H9 (cell line): ENCODE measurements around the gene CNNM2. TPM values are rescaled to one million over a fixed set of nuclear protein-coding genes. Genes with fewer than 3 reads are reported as not detected.

Experiments
- DNase-seq: peaks from one replicate; pipeline ENCODE4 v3.0.0-alpha.2; 2017
- H2AFZ ChIP-seq: one replicate; pipeline ENCODE4 v1.6.1; 2013; ENCODE audit warnings: mild to moderate bottlenecking, low read length, control low read depth, moderate library complexity
- H2AK5ac ChIP-seq: 2 replicates; pipeline ENCODE4 v1.6.1; 2013; ENCODE audit warnings: low read length, control low read depth, mixed read lengths; ENCODE audit not compliant: insufficient read length
- H2BK120ac ChIP-seq: one replicate; pipeline ENCODE4 v1.6.1; 2013; ENCODE audit warnings: low read depth, mild to moderate bottlenecking, low read length, control low read depth, inconsistent platforms; ENCODE audit not compliant: poor library complexity, severe bottlenecking
- H2BK12ac ChIP-seq: 2 replicates; pipeline ENCODE4 v1.6.1; 2013; ENCODE audit warnings: low read length, control low read depth, mixed read lengths, low read depth; ENCODE audit not compliant: insufficient read length
- H2BK15ac ChIP-seq: 2 replicates; pipeline ENCODE4 v1.6.1; 2013; ENCODE audit warnings: low read depth, low read length, control low read depth
- H2BK20ac ChIP-seq: one replicate; pipeline ENCODE4 v1.6.1; 2013; ENCODE audit warnings: low read depth, mild to moderate bottlenecking, low read length, control low read depth, inconsistent platforms; ENCODE audit not compliant: poor library complexity, severe bottlenecking
- H2BK5ac ChIP-seq: 2 replicates; pipeline ENCODE4 v1.6.1; 2013; ENCODE audit warnings: low read length, control low read depth, mixed read lengths; ENCODE audit not compliant: insufficient read length
- H3K14ac ChIP-seq: 2 replicates; pipeline ENCODE4 v1.6.1; 2013; ENCODE audit warnings: low read length, control low read depth; ENCODE audit not compliant: insufficient read depth
- H3K18ac ChIP-seq: 2 replicates; pipeline ENCODE4 v1.6.1; 2013; ENCODE audit warnings: low read depth, mild to moderate bottlenecking, mixed read lengths, low read length, control low read depth; ENCODE audit not compliant: insufficient read length
- H3K23ac ChIP-seq: 2 replicates; pipeline ENCODE4 v1.6.1; 2013; ENCODE audit warnings: low read length, control low read depth, mixed read lengths, low read depth; ENCODE audit not compliant: insufficient read length
- H3K23me2 ChIP-seq: 2 replicates; pipeline ENCODE4 v1.6.1; 2013; ENCODE audit warnings: low read depth, mild to moderate bottlenecking, mixed read lengths, low read length, control low read depth; ENCODE audit not compliant: insufficient read length, poor library complexity, severe bottlenecking
- H3K27ac ChIP-seq: 2 replicates; pipeline ENCODE4 v1.5.1; 2013; ENCODE audit warnings: low read length, control low read depth, mixed read lengths, low read depth; ENCODE audit not compliant: insufficient read length
- H3K27me3 ChIP-seq: 2 replicates; pipeline ENCODE4 v1.6.1; 2013; ENCODE audit warnings: low read length, control low read depth, inconsistent platforms; ENCODE audit not compliant: insufficient read depth
- H3K4ac ChIP-seq: 2 replicates; pipeline ENCODE4 v1.6.1; 2013; ENCODE audit warnings: low read depth, mild to moderate bottlenecking, control low read depth, inconsistent platforms, low read length, moderate library complexity
- H3K4me1 ChIP-seq: 2 replicates; pipeline ENCODE4 v1.6.1; 2013; ENCODE audit warnings: low read length, control low read depth, inconsistent platforms; ENCODE audit not compliant: insufficient read depth
- H3K4me2 ChIP-seq: 2 replicates; pipeline ENCODE4 v1.6.1; 2013; ENCODE audit warnings: low read length, control low read depth, mixed read lengths; ENCODE audit not compliant: insufficient read length, insufficient read depth
- H3K56ac ChIP-seq: 2 replicates; pipeline ENCODE4 v1.6.1; 2013; ENCODE audit warnings: low read depth, mild to moderate bottlenecking, mixed read lengths, low read length, control low read depth; ENCODE audit not compliant: insufficient read length
- H3K79me1 ChIP-seq: 2 replicates; pipeline ENCODE4 v1.6.1; 2013; ENCODE audit warnings: low read depth, mild to moderate bottlenecking, moderate library complexity, low read length, control low read depth, inconsistent platforms; ENCODE audit not compliant: insufficient read depth, poor library complexity, severe bottlenecking
- H3K79me2 ChIP-seq: 2 replicates; pipeline ENCODE4 v1.6.1; 2013; ENCODE audit warnings: low read length, control low read depth, inconsistent platforms; ENCODE audit not compliant: insufficient read depth
- H3K9ac ChIP-seq: 2 replicates; pipeline ENCODE4 v1.6.1; 2013; ENCODE audit warnings: low read length, control low read depth, mixed read lengths; ENCODE audit not compliant: insufficient read length; ENCODE audit errors: extremely low read depth
- H3K9me3 ChIP-seq: one replicate; pipeline ENCODE4 v1.6.1; 2013; ENCODE audit warnings: low read depth, low read length, inconsistent platforms; ENCODE audit not compliant: control insufficient read depth
- H3T11ph ChIP-seq: one replicate; pipeline ENCODE4 v1.6.1; 2013; ENCODE audit warnings: mild to moderate bottlenecking, low read length, control low read depth, inconsistent platforms
- H4K20me1 ChIP-seq: one replicate; pipeline ENCODE4 v1.6.1; 2013; ENCODE audit not compliant: control insufficient read depth, insufficient read length, insufficient read depth
- H4K5ac ChIP-seq: 2 replicates; pipeline ENCODE4 v1.6.1; 2013; ENCODE audit warnings: low read depth, mild to moderate bottlenecking, mixed read lengths, low read length, control low read depth; ENCODE audit not compliant: insufficient read length
- H4K8ac ChIP-seq: replicated peaks from 2 replicates; pipeline ENCODE4 v1.6.1; 2013; ENCODE audit warnings: low read length, control low read depth, mixed read lengths, low read depth; ENCODE audit not compliant: insufficient read length
- H4K91ac ChIP-seq: 2 replicates; pipeline ENCODE4 v1.6.1; 2013; ENCODE audit warnings: low read depth, mild to moderate bottlenecking, moderate library complexity, mixed read lengths, low read length, control low read depth; ENCODE audit not compliant: insufficient read length
- H3K27ac Mint-ChIP-seq, 3 experiments: 2 replicates in 2 of 3; 3 replicates in 1 of 3; pipeline ENCODE4 v1.8.0; 2020 to 2021; ENCODE audit warnings: mixed read lengths in 3 of 3, mild to moderate bottlenecking in 1 of 3, moderate library complexity in 1 of 3
- H3K27me3 Mint-ChIP-seq: 2 replicates; pipeline ENCODE4 v1.8.0; 2021; ENCODE audit warnings: low read depth, mild to moderate bottlenecking, moderate library complexity, mixed read lengths
- H3K36me3 Mint-ChIP-seq, 3 experiments: 2 replicates in 2 of 3; 3 replicates in 1 of 3; pipeline ENCODE4 v1.8.0; 2020 to 2021; ENCODE audit warnings: low read depth in 3 of 3, mixed read lengths in 3 of 3; ENCODE audit not compliant: insufficient read depth in 1 of 3
- H3K4me1 Mint-ChIP-seq, 2 experiments: 2 replicates each; pipeline ENCODE4 v1.8.0; 2020; ENCODE audit warnings: mixed read lengths in 2 of 2
- H3K4me3 Mint-ChIP-seq, 2 experiments: 2 replicates in 1 of 2; 3 replicates in 1 of 2; pipeline ENCODE4 v1.8.0; 2020 to 2021; ENCODE audit warnings: mild to moderate bottlenecking in 2 of 2, mixed read lengths in 2 of 2, moderate library complexity in 1 of 2
- H3K9me3 Mint-ChIP-seq, 2 experiments: 2 replicates in 1 of 2; 3 replicates in 1 of 2; pipeline ENCODE4 v1.8.0; 2020; ENCODE audit warnings: mild to moderate bottlenecking in 2 of 2, mixed read lengths in 2 of 2, moderate library complexity in 1 of 2
- WGBS: extraction: QIAGEN DNeasy Blood & Tissue Kit; methylation state at CpG from one replicate; pipeline ENCODE4 v1.1.7; 2013; ENCODE audit warnings: missing lambda C conversion rate, low lambda C conversion rate, mixed read lengths; ENCODE audit not compliant: insufficient read length; ENCODE audit errors: extremely low coverage; 5-methylcytosine and 5-hydroxymethylcytosine counted together
- total RNA-seq: library from RNA; stranded (reverse); gene quantifications from 2 replicates; pipeline ENCODE4 v1.2.1, GENCODE V29; 2021
- TF ChIP-seq, protein P1 (sequence below): fragments of 200-600 bp; sonication (generic); conservative IDR thresholded peaks from 3 replicates; pipeline ENCODE4 v1.8.0; 2021; ENCODE audit warnings: antibody characterized with exemption, mild to moderate bottlenecking

The CNNM2 gene
- total RNA-seq, 1 experiment from 2014 or later = 17.5 TPM

DNA sequence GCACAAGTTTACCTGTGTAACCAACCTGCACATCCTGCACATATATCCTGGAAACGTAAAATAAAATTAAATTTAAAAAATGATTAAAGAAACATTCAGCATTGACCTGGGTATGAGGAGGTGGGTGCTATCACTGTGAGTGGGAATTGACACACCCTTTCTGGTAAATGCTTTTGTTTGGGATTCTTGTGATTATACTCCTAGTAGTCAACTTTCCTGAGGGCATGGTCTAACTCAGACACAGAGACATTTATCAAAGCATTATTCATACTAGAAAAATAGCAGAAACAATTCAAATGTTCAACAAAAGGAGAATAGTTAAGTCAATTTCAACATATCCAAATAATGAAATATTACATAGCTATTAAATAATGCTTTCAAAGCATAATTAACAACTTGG is 44.2 kb downstream of the CNNM2 start:
- Histone ChIP-seq H3T11ph (no peak overlapping the region), H4K91ac (no peak overlapping the region), H2BK5ac (no peak overlapping the region), H2BK120ac (no peak overlapping the region), H2BK12ac (no peak overlapping the region), H3K23me2 (no peaks in the 10 kb centered on the region), H4K20me1 (no peaks in the 10 kb centered on the region), H2BK20ac (no peak overlapping the region), H3K18ac (no peak overlapping the region), H4K5ac (no peak overlapping the region), H3K9ac (no peak overlapping the region), H3K56ac (no peak overlapping the region), H3K14ac (no peak overlapping the region), H3K79me1 (no peaks in the 10 kb centered on the region), H2AFZ (no peak overlapping the region), H3K4me1 (no peaks in the 10 kb centered on the region), H2AK5ac (no peak overlapping the region), H3K4ac (no peak overlapping the region), H3K79me2 (no peaks in the 10 kb centered on the region), H3K27ac (no peak overlapping the region), H3K27me3 (no peaks in the 10 kb centered on the region), H3K9me3 (no peaks in the 10 kb centered on the region), H3K23ac (no peak overlapping the region), H3K4me2 (no peak overlapping the region), H2BK15ac (no peak overlapping the region), H4K8ac (no peak overlapping the region)
- no peak overlapping the region for H3K27ac Mint-ChIP-seq
- TF ChIP-seq, protein P1, sequence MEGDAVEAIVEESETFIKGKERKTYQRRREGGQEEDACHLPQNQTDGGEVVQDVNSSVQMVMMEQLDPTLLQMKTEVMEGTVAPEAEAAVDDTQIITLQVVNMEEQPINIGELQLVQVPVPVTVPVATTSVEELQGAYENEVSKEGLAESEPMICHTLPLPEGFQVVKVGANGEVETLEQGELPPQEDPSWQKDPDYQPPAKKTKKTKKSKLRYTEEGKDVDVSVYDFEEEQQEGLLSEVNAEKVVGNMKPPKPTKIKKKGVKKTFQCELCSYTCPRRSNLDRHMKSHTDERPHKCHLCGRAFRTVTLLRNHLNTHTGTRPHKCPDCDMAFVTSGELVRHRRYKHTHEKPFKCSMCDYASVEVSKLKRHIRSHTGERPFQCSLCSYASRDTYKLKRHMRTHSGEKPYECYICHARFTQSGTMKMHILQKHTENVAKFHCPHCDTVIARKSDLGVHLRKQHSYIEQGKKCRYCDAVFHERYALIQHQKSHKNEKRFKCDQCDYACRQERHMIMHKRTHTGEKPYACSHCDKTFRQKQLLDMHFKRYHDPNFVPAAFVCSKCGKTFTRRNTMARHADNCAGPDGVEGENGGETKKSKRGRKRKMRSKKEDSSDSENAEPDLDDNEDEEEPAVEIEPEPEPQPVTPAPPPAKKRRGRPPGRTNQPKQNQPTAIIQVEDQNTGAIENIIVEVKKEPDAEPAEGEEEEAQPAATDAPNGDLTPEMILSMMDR = no peak
- H3K27me3 Mint-ChIP-seq = no peaks in the 10 kb centered on the region
- no peaks in the 10 kb centered on the region for H3K4me1 Mint-ChIP-seq
- DNase-seq = no peak
- no CpG with 5 or more reads among the region's 1 CpG for WGBS
- H3K36me3 Mint-ChIP-seq = no peaks in the 10 kb centered on the region
- H3K9me3 Mint-ChIP-seq = no peaks in the 10 kb centered on the region
- no peak overlapping the region for H3K4me3 Mint-ChIP-seq
